HTR-8/SVneo (cell line): Measurements from ENCODE around the gene ABCA5.
"Not testable (repeated sequence)": the region's sequence is repeated elsewhere in the genome, so short reads cannot be mapped to it uniquely, and the experiment has no call there.

Source experiments
- DNase-seq: peaks from one replicate; pipeline ENCODE4 v3.0.0; 2011; ENCODE audit warnings: low spot score, mixed read lengths; ENCODE audit not compliant: insufficient read length
- FAIRE-seq: peaks from 2 replicates; lab custom pipeline; 2011; peaks lifted over from hg19 to GRCh38; lab: Jason Lieb, UNC

The ABCA5 gene

DNA sequence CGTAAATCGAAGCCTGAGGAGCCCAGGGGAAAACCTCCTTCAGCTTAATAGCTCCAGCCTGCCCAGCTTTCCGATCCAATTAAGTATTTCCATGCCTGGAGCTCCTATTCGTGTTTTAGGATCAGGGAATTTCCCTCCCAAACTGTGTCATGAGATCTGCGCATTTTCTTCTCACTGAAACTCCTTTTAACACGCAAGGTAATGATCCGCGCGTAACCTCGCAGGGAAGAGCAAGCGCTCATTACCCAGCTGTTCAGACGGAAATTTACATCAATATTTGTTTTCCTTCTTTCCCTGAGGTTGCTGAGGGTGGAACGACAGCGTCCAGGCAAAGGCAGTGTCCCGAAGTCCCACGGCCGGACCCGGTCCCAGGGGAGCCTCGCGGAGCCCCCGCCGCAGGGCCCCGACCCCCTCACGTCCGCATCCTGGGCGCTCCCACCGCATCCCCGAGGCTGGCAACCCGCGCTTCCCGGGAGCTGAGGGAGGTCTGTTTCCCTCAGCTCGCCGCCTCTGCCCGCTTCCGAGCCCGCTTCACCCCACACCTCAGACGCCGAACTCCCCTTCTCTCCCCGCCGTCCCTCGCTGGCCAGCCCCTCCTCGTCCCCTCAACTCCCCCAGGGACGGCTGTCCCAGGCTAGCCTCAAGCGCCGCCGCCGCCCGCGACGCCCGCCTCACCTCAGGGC, 415 bp downstream of the ABCA5 start:
- peak; percentile 36 for DNase-seq
- no peak for FAIRE-seq

DNA sequence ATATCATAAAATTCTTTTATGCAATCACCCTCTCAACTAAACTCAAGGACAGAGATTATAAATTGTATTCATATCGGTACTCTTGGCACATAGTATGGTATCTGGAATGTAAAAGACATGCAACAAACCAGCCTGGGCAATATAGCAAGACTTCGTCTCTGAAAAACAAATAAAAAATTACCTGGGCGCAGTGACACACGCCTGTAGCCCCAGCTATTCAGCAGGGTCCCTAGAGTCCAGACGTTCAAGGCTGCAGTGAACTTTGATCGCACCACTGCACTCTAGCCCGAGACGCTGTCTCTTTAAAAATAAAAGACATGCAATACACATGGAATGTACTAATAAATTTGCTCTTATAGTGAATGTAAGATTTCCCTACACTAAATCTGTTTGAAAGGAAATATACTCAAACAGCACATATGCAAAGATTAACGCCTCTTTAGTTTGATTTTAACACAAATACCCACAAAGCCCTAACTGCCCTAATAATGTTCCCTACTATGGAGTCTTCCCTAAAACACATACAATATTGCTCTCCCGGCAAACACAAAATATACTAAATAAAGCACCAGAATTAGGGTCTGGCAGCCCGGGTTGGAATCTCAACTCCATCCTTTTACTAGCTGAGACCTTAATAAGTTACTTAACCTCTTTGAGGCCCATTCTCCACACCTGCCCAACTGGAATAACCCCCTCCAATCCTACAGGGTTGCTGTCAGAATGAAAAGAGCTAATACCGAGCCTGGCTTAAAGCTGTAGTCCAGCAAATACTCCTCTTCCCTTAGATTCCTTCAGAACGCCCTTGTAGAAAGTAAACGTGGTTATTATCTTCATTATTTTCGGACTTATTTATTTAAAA, 1.2 kb downstream of the ABCA5 start:
- FAIRE-seq (no peak), DNase-seq (no peak)

DNA sequence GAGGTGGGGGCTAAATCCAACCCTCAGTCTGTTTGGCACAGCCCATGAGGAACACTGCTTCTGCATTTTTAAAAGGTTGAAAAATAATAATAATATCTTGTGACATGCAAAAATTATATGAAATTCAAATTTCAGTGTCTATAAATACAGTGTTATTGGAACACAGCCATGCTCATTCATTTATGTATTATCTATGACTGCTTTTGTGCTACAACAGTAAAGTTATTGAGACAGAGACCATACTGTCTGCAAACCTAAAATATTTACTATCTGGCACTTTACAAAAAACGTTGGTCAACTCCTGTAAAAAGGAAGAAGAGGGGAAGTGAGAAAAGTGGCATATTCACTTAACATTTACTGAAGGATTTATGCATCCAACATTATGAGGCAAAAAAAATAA, 3.1 kb downstream of the ABCA5 start:
- no peak for FAIRE-seq
- no peak for DNase-seq

DNA sequence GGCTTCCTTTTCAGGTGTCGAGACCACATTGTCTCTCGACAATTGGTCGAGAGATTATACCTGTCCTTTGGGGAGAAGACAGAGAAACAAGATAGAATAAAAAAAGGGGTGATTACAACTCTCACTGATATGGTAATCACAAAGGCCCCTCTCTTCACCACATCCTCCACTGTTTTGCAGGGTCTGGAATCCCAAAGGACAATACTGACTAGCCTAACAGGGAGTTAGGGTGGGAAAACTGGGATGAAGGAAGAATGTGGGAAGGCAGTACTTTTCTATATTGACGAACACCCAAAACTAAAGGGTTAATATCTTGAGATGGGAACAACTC, 6.1 kb downstream of the ABCA5 start:
- no peak for DNase-seq
- FAIRE-seq = no peak

DNA sequence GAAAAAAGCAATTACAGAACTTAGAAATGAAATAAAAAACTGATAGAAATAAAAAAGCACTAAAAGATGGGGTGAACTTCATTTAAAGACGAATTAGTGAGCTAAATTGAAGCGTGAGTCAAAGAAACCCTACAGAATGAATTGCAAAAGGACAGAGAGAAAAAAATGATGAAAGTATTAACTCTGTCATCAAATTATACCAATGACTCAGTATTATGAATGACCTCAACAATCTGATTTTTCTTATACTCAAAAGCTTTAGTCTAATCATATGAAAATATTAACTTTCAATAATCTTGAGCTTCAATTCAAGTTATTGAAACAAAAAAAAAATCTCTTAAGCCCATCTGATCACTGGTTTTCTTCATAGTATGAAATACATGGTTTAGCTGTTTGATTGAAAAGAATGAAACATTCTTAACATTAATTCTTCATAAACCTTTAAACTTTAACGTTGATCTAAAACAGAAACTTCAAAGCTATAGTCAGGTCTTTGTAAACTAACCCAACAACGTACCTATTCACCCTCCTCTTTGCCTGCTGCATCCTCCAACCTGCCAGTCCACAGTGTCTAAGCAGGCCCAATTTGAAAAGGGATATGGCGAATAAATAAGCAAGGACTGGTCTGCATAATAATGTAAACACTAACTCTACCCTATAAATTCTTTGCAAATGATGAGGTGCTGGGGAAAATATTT, 6.6 kb downstream of the ABCA5 start:
- DNase-seq = no peak
- FAIRE-seq = peak; percentile 73

DNA sequence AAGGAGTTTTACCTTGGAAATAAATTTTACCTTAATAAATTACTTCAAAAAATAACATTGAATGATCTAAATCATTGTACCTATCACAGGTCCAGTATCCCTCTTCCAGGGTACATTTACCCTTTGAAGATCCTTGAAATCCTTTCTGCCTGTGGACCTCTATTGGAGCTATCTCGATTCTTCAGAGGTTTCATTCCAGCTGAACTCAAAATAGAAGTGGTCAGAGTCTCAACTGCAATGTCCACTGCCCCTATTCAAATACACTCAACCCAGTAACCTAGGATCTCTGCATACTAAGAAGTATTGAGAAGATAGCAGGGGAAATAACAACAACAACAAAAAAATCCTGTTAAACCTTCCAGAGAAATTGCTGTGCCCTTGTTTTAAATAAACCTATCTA, 9.3 kb downstream of the ABCA5 start:
- FAIRE-seq (no peak), DNase-seq (no peak)

DNA sequence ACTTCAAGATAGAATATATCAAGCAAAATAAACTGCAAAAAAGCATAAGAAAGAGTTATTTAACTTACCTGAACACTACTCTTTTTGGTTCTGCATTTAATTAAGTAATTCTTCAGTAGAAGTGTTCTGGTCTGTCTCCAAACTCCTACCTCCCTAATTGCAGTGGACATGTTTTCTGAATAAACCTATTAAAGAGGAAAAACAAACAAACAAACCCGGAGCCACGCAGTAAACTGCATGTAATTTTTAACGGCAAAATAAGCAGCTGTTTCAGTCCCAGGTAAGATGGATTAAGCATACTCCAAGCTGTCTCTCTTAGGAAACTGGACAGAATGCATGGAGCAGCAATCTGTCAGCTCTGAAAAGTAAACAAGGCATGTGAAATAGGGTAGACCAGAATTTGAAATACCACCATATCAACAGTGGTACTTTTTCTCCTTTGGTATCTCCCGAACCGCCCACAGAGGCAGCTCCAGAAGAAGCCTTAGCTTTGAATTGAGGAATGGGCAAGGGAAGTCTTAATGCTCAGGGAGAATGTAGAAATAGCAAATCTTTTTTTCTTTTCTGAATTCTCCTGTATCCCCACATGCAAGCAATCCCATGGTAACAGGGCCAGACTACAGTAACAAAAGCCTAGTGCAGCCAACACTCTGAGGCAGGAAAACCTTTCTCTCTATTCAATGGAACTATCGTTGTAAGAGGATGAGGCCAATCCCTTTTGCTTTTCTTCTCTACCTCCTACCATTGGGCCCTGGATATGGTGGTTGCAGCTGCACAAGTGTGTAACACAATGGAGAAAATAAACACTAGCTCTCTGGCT, 12.5 kb downstream of the ABCA5 start:
- DNase-seq (no peak), FAIRE-seq (no peak)

DNA sequence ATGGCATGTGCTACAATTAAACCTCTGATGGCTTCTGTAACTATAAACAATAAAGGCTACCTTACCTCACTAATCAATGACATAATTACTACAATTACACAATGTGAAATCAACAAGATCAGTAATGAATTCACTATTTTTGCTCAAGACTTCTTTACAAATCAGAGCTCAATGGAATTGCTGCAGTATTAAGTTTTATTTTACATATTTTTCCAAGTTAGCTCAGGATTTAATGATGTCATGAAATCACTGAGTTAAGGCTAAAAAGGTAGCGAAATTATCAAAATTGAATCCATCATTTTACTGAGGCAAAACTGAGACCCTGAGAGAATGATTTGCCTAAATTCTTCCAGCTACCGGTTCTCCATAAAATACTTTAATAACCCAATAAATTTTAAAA, 21.8 kb downstream of the ABCA5 start:
- FAIRE-seq (no peak), DNase-seq (no peak)

DNA sequence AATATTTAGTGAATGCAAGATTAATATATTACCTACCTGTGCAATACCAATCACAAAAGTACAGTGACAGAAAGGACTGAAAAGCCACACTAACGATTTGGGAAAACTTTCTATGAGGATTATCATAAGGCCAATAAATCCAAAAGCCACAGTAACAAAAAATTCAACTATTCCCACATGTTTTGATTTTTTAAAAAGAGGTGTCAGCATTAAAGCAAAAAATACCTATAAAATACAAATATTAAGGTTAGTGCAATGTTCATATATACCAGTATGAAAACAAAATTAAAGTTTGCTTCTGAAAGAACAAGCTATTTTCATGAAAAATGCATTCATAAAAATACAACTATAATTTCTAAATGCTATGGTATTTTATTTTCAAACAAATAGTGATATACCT, 24.3 kb downstream of the ABCA5 start:
- DNase-seq (no peak), FAIRE-seq (no peak)

DNA sequence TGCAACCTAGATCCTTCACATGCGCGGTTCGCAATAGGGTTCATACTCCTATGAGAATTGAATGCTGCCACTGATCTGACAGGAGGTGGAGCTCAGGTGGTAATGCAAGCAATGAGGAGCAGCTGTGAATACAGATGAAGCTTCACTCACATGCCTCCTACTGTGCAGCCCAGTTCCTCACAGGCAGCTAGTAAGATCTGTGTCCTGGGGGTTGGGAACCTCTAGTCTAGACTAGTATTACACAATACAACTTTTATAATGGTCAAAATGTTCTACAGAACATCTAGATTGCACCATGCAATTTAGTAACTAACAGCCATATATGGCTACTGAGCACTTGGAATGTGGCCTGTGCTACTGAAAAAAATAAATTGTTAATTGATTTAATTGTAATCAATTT, 26.7 kb downstream of the ABCA5 start:
- FAIRE-seq (no peak), DNase-seq (no peak)

DNA sequence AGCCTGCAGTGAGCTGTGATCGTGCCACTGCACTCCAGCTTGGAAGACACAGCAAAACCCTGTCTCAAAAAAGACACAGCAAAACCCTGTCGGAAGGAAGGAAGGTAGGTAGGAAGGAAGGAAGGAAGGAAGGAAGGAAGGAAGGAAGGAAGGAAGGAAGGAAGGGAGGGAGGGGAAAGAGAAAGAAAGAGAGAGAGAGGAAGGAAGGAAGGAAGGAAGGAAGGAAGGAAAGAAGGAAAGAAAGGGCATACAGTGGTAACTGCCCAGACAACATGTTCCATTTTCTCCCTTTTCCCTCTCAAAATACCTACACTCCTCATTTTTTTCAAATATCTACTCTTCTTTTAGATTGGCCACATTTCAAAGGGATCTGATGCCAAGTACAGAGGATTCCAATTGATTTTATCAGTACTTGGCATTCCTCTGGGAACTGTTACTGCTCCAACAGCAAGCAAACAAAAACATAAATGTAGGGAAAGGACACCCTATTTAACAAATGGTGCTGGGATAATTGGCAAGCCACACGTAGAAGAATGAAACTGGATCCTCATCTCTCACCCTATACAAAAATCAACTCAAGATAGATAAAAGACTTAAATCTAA, 28.7 kb downstream of the ABCA5 start:
- not testable (repeated sequence) for DNase-seq, FAIRE-seq

DNA sequence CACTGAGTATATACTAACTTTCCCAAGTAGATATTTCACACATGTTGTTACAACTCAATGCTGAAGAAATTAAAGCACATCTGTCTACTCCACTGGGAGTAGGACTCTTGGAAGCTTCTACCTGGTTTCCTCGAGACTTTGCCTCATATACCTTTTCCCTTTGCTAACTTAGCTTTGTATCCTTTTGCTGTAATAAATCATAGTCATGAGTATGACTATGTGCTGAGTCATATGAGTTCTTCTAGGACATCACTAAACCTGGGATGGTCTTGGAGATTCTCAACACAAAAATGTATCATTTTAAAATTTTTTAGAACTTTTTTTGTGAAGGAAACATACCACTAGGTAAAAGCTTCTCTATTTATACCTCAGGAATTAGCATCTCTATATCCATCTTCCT, 39.8 kb downstream of the ABCA5 start:
- DNase-seq (no peak), FAIRE-seq (peak; percentile 26)

DNA sequence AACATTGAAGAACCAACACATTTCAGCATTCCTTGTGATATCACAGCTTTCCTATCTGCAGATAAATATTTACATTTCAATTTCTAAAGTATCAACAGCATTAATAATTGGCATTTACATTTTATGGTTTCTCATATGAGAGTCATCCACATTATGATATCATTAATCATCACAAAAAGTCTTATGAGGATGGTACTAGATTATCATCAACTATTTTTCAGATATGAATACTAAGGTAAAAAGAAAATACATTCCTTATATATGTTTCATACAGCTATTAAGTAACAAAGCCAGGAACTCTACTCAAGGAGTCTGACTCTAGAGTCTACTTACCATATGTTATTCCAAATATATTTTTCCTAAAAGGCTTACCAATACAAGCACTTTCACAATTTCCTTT, 40.7 kb downstream of the ABCA5 start:
- DNase-seq = no peak
- FAIRE-seq = no peak

DNA sequence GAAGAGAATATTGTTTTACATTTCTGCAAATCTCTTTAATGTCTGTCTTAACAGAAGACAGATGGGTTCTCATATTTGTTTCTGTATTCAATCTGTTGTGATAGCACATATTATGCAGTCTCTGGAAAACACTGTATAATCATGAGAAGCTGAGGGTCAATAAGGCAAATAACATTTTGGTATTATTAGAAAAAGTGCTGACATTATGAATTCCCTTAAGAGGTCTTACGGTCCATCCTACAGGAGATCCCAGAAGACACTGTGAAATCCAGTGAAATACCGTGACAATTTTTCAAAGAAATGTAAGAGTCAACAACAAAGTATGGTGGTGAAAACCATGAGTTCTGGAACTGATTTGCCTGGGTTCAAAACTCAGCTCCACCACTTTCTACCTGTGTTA, 42.3 kb downstream of the ABCA5 start:
- FAIRE-seq (no peak), DNase-seq (no peak)

DNA sequence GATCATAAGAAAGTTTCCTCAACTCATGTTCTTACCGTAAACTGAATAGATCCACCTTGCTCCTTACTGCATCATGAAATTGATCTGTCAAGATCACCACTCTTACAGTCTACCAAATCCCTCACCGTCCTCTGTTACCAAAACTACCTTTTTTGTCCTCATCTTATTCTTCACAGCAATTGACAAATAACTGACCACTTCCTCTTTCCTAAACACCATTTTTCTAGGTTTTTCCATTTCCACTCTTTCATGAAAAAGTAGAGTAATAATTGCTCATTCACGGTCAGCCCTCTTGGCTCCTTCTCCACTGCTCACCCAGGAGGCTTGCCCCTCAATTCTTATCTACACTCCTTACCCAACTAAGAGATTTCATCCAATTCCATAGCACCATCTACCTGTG, 44.9 kb downstream of the ABCA5 start:
- no peak for DNase-seq
- FAIRE-seq = peak; percentile 38

DNA sequence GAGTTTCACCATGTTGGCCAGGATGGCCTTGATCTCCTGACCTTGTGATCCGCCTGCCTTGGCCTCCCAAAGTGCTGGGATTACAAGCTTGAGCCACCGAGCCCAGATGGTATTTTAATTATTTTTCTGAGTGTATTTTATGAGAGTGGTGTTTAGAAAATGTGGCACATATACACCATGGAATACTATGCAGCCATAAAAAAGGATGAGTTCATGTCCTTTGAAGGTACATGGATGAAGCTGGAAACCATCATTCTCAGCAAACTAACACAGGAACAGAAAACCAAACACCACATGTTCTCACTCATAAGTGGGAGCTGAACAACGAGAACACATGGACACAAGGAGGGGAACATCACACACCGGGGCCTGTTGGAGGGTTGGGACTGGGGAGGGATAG, 50.7 kb downstream of the ABCA5 start:
- not testable (repeated sequence) for FAIRE-seq, DNase-seq

DNA sequence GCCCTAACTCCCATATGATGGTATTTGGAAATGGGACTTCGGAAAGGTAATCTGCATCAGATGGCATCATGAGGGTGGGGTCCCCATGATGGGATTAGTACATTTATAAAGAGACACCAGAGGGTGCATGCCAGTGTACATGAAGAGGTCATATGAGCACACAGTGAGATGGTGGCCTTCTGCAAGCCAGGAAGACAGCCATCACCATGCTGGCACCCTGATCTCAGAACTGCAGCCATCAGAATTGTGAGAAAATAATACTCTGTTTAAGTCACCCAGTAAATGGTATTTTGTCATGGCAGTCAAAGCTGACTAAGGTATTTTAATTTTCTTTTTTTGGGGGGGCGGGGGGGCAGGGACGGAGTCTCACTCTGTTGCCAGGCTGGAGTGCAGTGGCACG, 51.2 kb downstream of the ABCA5 start:
- DNase-seq (no peak), FAIRE-seq (no peak)

DNA sequence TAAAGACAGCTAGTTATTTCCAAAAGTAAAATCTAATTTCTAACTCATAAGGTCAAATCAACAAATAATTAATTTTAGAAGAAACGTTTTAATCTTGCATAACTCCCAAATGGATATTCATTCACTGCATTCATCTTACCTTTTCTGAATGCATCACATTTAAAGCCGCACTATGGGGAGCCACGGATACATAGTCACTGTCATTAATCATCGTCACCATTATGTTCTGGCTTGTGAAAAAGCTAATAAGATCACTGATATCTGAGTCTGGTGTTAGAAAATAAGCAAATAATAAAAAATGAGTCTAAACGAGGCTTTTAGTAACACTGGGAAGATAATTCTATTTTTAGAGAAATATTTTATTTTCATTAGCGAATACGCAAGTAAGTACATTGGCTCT, 55.9 kb downstream of the ABCA5 start:
- no peak for DNase-seq
- no peak for FAIRE-seq

DNA sequence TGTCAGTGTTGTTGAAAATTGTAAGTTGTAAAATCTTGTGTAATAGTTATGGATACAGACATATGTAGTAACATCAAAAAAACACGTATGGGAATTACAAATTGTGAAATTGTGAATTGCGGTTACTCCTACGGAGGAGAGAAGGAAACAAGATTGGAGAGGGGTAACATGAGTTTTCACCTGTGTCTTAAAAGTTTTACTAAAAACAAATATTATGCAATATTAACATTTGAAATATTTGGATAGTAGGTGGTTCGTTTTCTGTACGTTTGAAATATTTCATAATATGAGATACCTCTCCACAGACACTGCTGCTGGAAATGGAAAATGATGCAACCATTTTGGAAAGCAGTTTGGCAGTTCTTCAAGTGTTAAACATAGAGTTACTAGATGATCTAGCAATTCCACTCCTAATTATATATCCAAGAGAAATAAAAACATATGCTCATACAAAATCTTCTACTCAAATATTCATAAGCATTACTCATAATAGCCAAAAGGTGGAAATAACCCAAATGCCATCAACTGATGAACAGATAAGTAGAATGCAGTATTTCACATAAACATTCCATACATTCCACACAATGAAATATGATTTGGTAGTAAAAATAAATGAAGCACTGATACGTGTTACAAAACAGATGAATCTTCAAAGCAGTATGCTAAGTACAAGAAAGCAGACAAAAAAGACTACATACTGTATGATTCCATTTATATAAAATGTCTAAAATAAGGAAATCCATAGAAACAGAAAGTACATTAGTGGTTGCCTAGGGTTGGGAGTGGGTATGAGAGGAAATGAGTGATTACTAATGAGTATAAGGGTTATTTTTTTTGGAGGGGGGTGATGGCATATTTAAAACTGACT, 57.6 kb downstream of the ABCA5 start:
- DNase-seq = peak; percentile 23
- peak; percentile 63 for FAIRE-seq
